B cell (primary cell): Measurements from ENCODE around the gene GFPT2. TPM values are rescaled to one million over a fixed set of nuclear protein-coding genes. Genes with fewer than 3 reads are reported as not detected.

Experiments
- ATAC-seq: fragments of 200-7000 bp; cut with Tn5 transposase; one replicate; pipeline ENCODE4 v1.10.0; 2021; ENCODE audit warnings: low read depth, mild to moderate bottlenecking, moderate number of reproducible peaks, moderate library complexity
- CTCF ChIA-PET: fragments of 350-600 bp; sonication (Branson Sonifier 250); formaldehyde crosslinking; loops from one replicate; lab custom pipeline; 2021; ENCODE audit warnings: antibody characterized with exemption, inconsistent platforms; lab: Charles Lee
- POLR2A ChIA-PET: fragments of 350-600 bp; sonication (Branson Sonifier 250); formaldehyde crosslinking; loops from one replicate; lab custom pipeline; 2021; ENCODE audit warnings: antibody characterized with exemption; lab: Charles Lee
- DNase-seq: peaks from one replicate; pipeline ENCODE4 v3.0.0; 2013
- H2AFZ ChIP-seq: 2 replicates; pipeline ENCODE4 v1.6.1; 2012; ENCODE audit warnings: mild to moderate bottlenecking, low read depth, low read length; ENCODE audit not compliant: insufficient read depth, poor library complexity, severe bottlenecking
- H3K27ac ChIP-seq, 2 donors: 1 replicate in 1 of 2; 2 replicates in 1 of 2; pipeline ENCODE4 v1.5.1; 2012 to 2013; ENCODE audit warnings: low read length in 2 of 2, mild to moderate bottlenecking in 2 of 2, moderate library complexity in 1 of 2
- H3K27me3 ChIP-seq, 4 experiments: fragments of 200-600 bp in 1 of 4; sonication (generic) in 1 of 4; replicated peaks in 1 of 4; 1 replicate in 2 of 4; 2 replicates in 2 of 4; pipeline versions ENCODE4 v1.6.1 to v1.7.0; 2013 to 2016; ENCODE audit warnings: low read length in 3 of 4, mild to moderate bottlenecking in 2 of 4, mixed read lengths in 1 of 4, moderate library complexity in 1 of 4; ENCODE audit not compliant: insufficient read depth in 4 of 4, control insufficient read depth in 3 of 4; ENCODE audit errors: control extremely low read depth in 1 of 4
- H3K36me3 ChIP-seq, 2 experiments: replicated peaks in 1 of 2; 1 replicate in 1 of 2; 2 replicates in 1 of 2; pipeline versions ENCODE4 v1.6.1 to v1.7.1; 2013; ENCODE audit warnings: low read length in 1 of 2; ENCODE audit not compliant: insufficient read depth in 2 of 2, control insufficient read depth in 1 of 2; ENCODE audit errors: control extremely low read depth in 1 of 2, extremely low read depth in 1 of 2
- H3K4me1 ChIP-seq, 2 donors: fragments of 200-600 bp in 1 of 2; sonication (generic) in 1 of 2; 1 replicate in 1 of 2; 2 replicates in 1 of 2; pipeline versions ENCODE4 v1.5.1 to v1.6.1; 2013 to 2017; ENCODE audit warnings: low read length in 2 of 2; ENCODE audit not compliant: control insufficient read depth in 2 of 2, insufficient read depth in 2 of 2
- H3K4me2 ChIP-seq: replicated peaks from 2 replicates; pipeline ENCODE3; 2012; ENCODE audit warnings: mild to moderate bottlenecking, low read depth, low read length; ENCODE audit not compliant: poor library complexity, severe bottlenecking
- H3K4me3 ChIP-seq, 5 experiments: fragments of 200-600 bp in 1 of 5; sonication (generic) in 1 of 5; 1 replicate in 3 of 5; 2 replicates in 2 of 5; pipeline versions ENCODE4 v1.5.1 to v1.7.0; 2011 to 2016; ENCODE audit warnings: low read length in 4 of 5, mild to moderate bottlenecking in 4 of 5, low read depth in 2 of 5, control low read depth in 1 of 5, moderate library complexity in 1 of 5; ENCODE audit not compliant: insufficient read depth in 1 of 5; ENCODE audit errors: control extremely low read depth in 1 of 5, extremely low read depth in 1 of 5
- H3K79me2 ChIP-seq: fragments of 200-600 bp; sonication (generic); one replicate; pipeline ENCODE4 v1.6.0; 2016; ENCODE audit warnings: low read length; ENCODE audit not compliant: control insufficient read depth, insufficient read depth
- H3K9ac ChIP-seq: fragments of 200-600 bp; sonication (generic); 2 replicates; pipeline ENCODE4 v1.6.1; 2017; ENCODE audit warnings: mild to moderate bottlenecking, low read length, moderate library complexity
- H3K9me3 ChIP-seq, 3 donors: one replicate each; pipeline versions ENCODE4 v1.6.1 to v1.7.1; 2013; ENCODE audit warnings: low read length in 2 of 3; ENCODE audit not compliant: control insufficient read depth in 2 of 3, insufficient read depth in 1 of 3; ENCODE audit errors: control extremely low read depth in 1 of 3
- H4K20me1 ChIP-seq: 2 replicates; pipeline ENCODE4 v1.6.0; 2012; ENCODE audit warnings: mild to moderate bottlenecking, low read length; ENCODE audit not compliant: insufficient read depth, control insufficient read depth, poor library complexity, severe bottlenecking
- H3K27ac Mint-ChIP-seq: one replicate; pipeline ENCODE4 v1.8.0; 2021; ENCODE audit warnings: mixed read lengths
- H3K27me3 Mint-ChIP-seq: one replicate; pipeline ENCODE4 v1.8.0; 2021; ENCODE audit warnings: mixed read lengths
- H3K4me1 Mint-ChIP-seq: one replicate; pipeline ENCODE4 v1.8.0; 2021; ENCODE audit warnings: mixed read lengths
- H3K4me3 Mint-ChIP-seq: one replicate; pipeline ENCODE4 v1.8.0; 2021; ENCODE audit warnings: mixed read lengths
- H3K9me3 Mint-ChIP-seq: one replicate; pipeline ENCODE4 v1.8.0; 2022; ENCODE audit warnings: mixed read lengths; ENCODE audit not compliant: insufficient read depth
- EZH2 ChIP-seq: IDR thresholded peaks from 2 replicates; pipeline ENCODE4 v1.6.1; 2012; ENCODE audit warnings: borderline replicate concordance, low read depth, mild to moderate bottlenecking, moderate library complexity, low read length; ENCODE audit not compliant: insufficient read depth, poor library complexity, severe bottlenecking
- WGBS: methylation state at CpG from one replicate; pipeline ENCODE4 v1.1.5; 2013; ENCODE audit warnings: missing lambda C conversion rate; ENCODE audit not compliant: insufficient coverage; 5-methylcytosine and 5-hydroxymethylcytosine counted together
- intact Hi-C: fragments of 100-400 bp; cut with micrococcal nuclease; formaldehyde crosslinking; loops from one replicate; pipeline ENCODE4 v1.10.0; 2022
- polyA plus RNA-seq: library from polyadenylated mRNA; depleted of rRNA; stranded (reverse); fragments of >200 nt; gene quantifications from 2 replicates; pipeline ENCODE4 v1.2.3, GENCODE V29; 2012
- total RNA-seq, 2 donors: library from RNA; stranded (reverse); fragments of 120-200 nt in 1 of 2; gene quantifications; 1 replicate in 1 of 2; 2 replicates in 1 of 2; pipeline versions ENCODE4 v1.2.3 to v1.2.4, GENCODE V29; 2013 to 2022
- TF ChIP-seq, protein P1 (sequence below): fragments of 200-600 bp; IDR thresholded peaks from one replicate; pipeline ENCODE4 v1.8.0; 2022; ENCODE audit warnings: antibody characterized with exemption, mild to moderate bottlenecking

The GFPT2 gene
- total and polyA plus RNA-seq, 2 donors (not counting 1 experiment from before 2014, with no cell fraction given): 0.03 to 2.8 TPM

DNA sequence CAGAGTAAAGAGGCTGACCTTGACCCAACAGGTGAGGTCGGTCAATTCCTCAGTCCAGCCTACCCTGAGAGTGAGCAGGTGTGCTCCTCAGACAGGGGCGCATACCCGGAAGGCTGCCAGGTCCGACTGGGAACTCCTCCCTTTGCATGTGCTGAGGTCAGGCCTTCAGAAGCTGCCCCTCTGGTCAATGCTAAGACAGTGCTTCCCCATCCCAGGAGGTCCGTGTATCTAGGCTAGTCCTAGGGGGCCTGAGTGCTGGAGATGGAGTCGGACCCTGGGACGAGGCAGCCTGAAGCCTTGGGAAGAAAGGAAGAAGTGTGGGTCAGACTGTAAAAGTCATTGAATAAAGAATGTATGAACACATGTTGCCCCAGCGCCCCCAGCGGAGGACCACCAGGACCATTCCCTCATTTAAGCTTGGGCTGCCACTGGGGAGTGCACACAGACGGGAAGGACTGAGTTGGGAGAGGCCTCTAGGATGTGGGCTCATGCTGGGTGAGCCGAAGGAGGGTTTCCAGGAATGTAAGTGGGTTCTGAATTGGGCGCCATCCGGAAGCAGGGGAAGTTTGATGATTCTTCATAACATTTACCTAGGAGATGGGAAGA is 41.0 kb upstream of the GFPT2 start:
- CTCF ChIA-PET: no interaction called here
- Mint-ChIP-seq H3K9me3 (no peaks in the 10 kb centered on the region), H3K4me3 (no peak overlapping the region), H3K4me1 (no peaks in the 10 kb centered on the region), H3K27me3 (peaks cover 3% of the 10 kb centered on the region), H3K27ac (no peak overlapping the region)
- POLR2A ChIA-PET: no interaction called here
- Histone ChIP-seq H3K9me3 (no peaks in the 10 kb centered on the region), H3K36me3 (no peaks in the 10 kb centered on the region), H3K79me2 (no peaks in the 10 kb centered on the region), H4K20me1 (no peaks in the 10 kb centered on the region), H3K4me1 (no peaks in the 10 kb centered on the region), H3K27ac (no peak overlapping the region), H3K27me3 (no peaks in the 10 kb centered on the region), H2AFZ (no peak overlapping the region), H3K4me3 (no peak overlapping the region), H3K9ac (no peak overlapping the region), H3K4me2 (no peak overlapping the region)
- DNase-seq (no peak), ATAC-seq (no peak)
- intact Hi-C loops: no loop called here
- 91% methylated on average over 12 of the region's 13 CpGs for WGBS
- TF ChIP-seq EZH2: no peak
- TF ChIP-seq, protein P1, sequence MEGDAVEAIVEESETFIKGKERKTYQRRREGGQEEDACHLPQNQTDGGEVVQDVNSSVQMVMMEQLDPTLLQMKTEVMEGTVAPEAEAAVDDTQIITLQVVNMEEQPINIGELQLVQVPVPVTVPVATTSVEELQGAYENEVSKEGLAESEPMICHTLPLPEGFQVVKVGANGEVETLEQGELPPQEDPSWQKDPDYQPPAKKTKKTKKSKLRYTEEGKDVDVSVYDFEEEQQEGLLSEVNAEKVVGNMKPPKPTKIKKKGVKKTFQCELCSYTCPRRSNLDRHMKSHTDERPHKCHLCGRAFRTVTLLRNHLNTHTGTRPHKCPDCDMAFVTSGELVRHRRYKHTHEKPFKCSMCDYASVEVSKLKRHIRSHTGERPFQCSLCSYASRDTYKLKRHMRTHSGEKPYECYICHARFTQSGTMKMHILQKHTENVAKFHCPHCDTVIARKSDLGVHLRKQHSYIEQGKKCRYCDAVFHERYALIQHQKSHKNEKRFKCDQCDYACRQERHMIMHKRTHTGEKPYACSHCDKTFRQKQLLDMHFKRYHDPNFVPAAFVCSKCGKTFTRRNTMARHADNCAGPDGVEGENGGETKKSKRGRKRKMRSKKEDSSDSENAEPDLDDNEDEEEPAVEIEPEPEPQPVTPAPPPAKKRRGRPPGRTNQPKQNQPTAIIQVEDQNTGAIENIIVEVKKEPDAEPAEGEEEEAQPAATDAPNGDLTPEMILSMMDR: no peak

DNA sequence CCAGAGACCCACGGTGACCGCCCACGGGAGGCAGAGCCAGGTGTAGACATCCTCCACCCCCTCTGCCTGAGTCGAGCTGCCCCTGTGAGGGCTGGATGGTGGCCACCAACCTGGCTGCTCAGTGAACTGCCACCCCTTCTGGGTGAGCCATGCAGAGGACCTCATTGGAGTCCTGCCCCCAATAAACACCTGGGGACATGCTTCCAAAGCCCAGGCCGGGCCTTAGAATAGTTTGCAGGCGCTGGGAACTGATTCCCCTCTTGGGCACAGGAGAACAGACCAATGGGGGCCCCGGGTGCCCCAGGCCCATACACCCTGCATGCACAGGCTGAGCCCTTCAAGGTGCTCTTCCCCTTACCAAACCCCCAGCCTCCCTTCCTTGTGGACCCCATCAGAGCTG is 38.1 kb upstream of the GFPT2 start:
- H3K9me3 Mint-ChIP-seq: no peaks in the 10 kb centered on the region
- Histone ChIP-seq H3K36me3 (no peaks in the 10 kb centered on the region), H3K4me1 (no peaks in the 10 kb centered on the region), H3K4me3 (no peak overlapping the region), H2AFZ (no peak overlapping the region), H3K79me2 (no peaks in the 10 kb centered on the region), H3K27ac (no peak overlapping the region), H3K27me3 (no peaks in the 10 kb centered on the region), H3K9ac (no peak overlapping the region), H4K20me1 (no peaks in the 10 kb centered on the region), H3K9me3 (peaks cover 0 to 6% (median 0%) of the 10 kb centered on the region in 3 donors), H3K4me2 (no peak overlapping the region)
- ChIA-PET POLR2A (no interaction called here), CTCF (no interaction called here)
- H3K4me1 Mint-ChIP-seq: no peaks in the 10 kb centered on the region
- DNase-seq (no peak), ATAC-seq (no peak)
- no peak overlapping the region for H3K4me3 Mint-ChIP-seq
- intact Hi-C loops: no loop called here
- 84% methylated on average over 7 of the region's 7 CpGs for WGBS
- no peak for TF ChIP-seq EZH2
- TF ChIP-seq, protein P1: no peak
- no peak overlapping the region for H3K27ac Mint-ChIP-seq
- H3K27me3 Mint-ChIP-seq: peaks cover 3% of the 10 kb centered on the region
